SK-N-SH treated with all-trans-retinoic acid at 6 μM for 48 hours (cell line): Measurements from ENCODE around the gene ANKRD30A.

Source experiments
- ARNTL ChIP-seq: fragments of 450-650 bp; formaldehyde crosslinking; IDR thresholded peaks from 2 replicates; pipeline ENCODE4 v1.5.0; 2020; ENCODE audit warnings: low read depth, mild to moderate bottlenecking, moderate library complexity, borderline replicate concordance
- CREB5 ChIP-seq: fragments of 250-450 bp; sonication (Bioruptor Pico); IDR thresholded peaks from 2 replicates; pipeline ENCODE4 v1.5.1; 2020; ENCODE audit warnings: low read depth, mild to moderate bottlenecking, moderate library complexity
- CSRNP3 ChIP-seq: fragments of 250-450 bp; sonication (Bioruptor Pico); IDR thresholded peaks from 2 replicates; pipeline ENCODE4 v1.5.1; 2021; ENCODE audit warnings: mild to moderate bottlenecking, moderate library complexity
- ESRRG ChIP-seq: fragments of 250-450 bp; sonication (Bioruptor Pico); IDR thresholded peaks from 2 replicates; pipeline ENCODE4 v1.6.1; 2021; ENCODE audit warnings: mild to moderate bottlenecking
- GLIS3 ChIP-seq: fragments of 250-450 bp; sonication (Bioruptor Pico); IDR thresholded peaks from 2 replicates; pipeline ENCODE4 v1.5.0; 2020; ENCODE audit warnings: mild to moderate bottlenecking, moderate library complexity
- OSR1 ChIP-seq: fragments of 250-450 bp; sonication (Bioruptor Pico); IDR thresholded peaks from 2 replicates; pipeline ENCODE4 v1.8.0; 2022; ENCODE audit warnings: moderate library complexity, mild to moderate bottlenecking, inconsistent platforms
- PATZ1 ChIP-seq: fragments of 250-450 bp; sonication (Bioruptor Pico); IDR thresholded peaks from 2 replicates; pipeline ENCODE4 v1.8.0; 2020; ENCODE audit warnings: mild to moderate bottlenecking, moderate library complexity, borderline replicate concordance
- POU6F1 ChIP-seq: fragments of 250-450 bp; sonication (Bioruptor Pico); IDR thresholded peaks from 2 replicates; pipeline ENCODE4 v1.8.0; 2021; ENCODE audit warnings: low read depth, mild to moderate bottlenecking, moderate library complexity, borderline replicate concordance
- RARB ChIP-seq: fragments of 250-450 bp; sonication (Bioruptor Pico); IDR thresholded peaks from 2 replicates; pipeline ENCODE4 v1.8.0; 2021; ENCODE audit warnings: mild to moderate bottlenecking, moderate library complexity
- TCF4 ChIP-seq: fragments of 250-450 bp; sonication (Bioruptor Pico); IDR thresholded peaks from 2 replicates; pipeline ENCODE4 v1.8.0; 2021; ENCODE audit warnings: mild to moderate bottlenecking, moderate library complexity, borderline replicate concordance
- TOX ChIP-seq: fragments of 250-450 bp; sonication (Bioruptor Pico); IDR thresholded peaks from 2 replicates; pipeline ENCODE4 v1.8.0; 2021; ENCODE audit warnings: mild to moderate bottlenecking, moderate library complexity, borderline replicate concordance
- ZFP3 ChIP-seq: fragments of 250-450 bp; sonication (Bioruptor Pico); IDR thresholded peaks from 2 replicates; pipeline ENCODE4 v1.5.0; 2020; ENCODE audit warnings: mild to moderate bottlenecking, moderate library complexity
- ZFP30 ChIP-seq: fragments of 450-650 bp; formaldehyde crosslinking; IDR thresholded peaks from 2 replicates; pipeline ENCODE4 v1.5.0; 2022; ENCODE audit warnings: mild to moderate bottlenecking, moderate library complexity
- ZNF565 ChIP-seq: fragments of 450-650 bp; formaldehyde crosslinking; conservative IDR thresholded peaks from 2 replicates; pipeline ENCODE4 v1.5.0; 2020; ENCODE audit warnings: low read depth, mild to moderate bottlenecking, moderate library complexity

- TF ChIP-seq OSR1 (CRISPR knock-in tag) (no peak), TCF4 (CRISPR knock-in tag) (no peak), GLIS3 (CRISPR knock-in tag) (no peak), ESRRG (CRISPR knock-in tag) (no peak), POU6F1 (CRISPR knock-in tag) (no peak), ZNF565 (CRISPR knock-in tag) (no peak), ARNTL (CRISPR knock-in tag) (no peak), PATZ1 (CRISPR knock-in tag) (no peak), RARB (CRISPR knock-in tag) (no peak), ZFP3 (CRISPR knock-in tag) (no peak), CREB5 (CRISPR knock-in tag) (no peak), ZFP30 (CRISPR knock-in tag) (no peak), CSRNP3 (CRISPR knock-in tag) (no peak), TOX (CRISPR knock-in tag) (no peak)
Measured at GRCh38 chr10:37240223-37240622, 114.8 kb downstream of the ANKRD30A start.
